Fibroblast of skin of right quadriceps (primary cell): ENCODE data around the gene SLC44A3.

Experiments used
- DNase-seq: peaks from one replicate; pipeline ENCODE4 v3.0.0-alpha.2; 2013

Gene SLC44A3, protein sequence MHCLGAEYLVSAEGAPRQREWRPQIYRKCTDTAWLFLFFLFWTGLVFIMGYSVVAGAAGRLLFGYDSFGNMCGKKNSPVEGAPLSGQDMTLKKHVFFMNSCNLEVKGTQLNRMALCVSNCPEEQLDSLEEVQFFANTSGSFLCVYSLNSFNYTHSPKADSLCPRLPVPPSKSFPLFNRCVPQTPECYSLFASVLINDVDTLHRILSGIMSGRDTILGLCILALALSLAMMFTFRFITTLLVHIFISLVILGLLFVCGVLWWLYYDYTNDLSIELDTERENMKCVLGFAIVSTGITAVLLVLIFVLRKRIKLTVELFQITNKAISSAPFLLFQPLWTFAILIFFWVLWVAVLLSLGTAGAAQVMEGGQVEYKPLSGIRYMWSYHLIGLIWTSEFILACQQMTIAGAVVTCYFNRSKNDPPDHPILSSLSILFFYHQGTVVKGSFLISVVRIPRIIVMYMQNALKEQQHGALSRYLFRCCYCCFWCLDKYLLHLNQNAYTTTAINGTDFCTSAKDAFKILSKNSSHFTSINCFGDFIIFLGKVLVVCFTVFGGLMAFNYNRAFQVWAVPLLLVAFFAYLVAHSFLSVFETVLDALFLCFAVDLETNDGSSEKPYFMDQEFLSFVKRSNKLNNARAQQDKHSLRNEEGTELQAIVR

DNA sequence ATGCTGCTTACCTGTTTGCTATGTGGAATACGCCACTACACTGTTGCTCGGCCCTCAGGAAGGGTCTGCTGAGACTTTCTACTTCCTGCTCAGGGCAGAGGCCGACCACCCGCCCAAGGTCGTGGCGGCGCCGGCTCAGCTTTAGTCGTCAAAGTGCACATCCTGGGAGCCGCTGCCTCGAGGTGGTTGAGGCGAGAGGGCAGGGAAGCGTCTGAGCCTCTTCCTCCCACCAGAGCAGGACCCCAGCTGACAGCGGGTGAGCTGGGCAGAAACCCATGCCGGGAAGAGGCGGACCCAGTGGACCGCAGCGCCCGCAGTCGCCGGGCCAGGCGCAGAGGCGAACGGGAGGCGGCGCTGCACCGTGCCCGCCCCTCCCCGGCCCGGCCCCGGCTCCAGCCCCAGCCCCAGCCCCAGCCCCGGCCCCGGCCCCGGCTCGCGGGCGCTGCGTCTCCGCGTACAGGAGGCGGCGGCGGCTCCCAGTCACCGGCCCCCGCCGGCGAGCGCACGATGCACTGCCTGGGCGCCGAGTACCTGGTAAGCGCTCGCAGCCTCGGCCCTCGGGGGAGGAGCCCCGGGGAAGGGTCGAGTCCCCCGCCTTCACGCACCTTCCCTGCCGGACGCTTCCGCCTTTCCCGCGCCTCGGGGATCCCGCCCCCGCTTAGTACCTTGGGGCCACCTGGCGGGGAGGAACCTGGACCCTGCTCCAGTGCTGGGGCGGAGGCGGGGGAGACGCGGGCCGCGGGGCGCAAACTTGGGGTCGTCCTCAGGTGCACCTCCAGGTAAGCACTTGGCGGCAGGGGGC lies at the start of gene SLC44A3:
TSS of gene SLC44A3 (plus strand) at position 413 of the 802 bp plus-strand sequence. CDS start at position 508, 95 bp downstream.
- peak; percentile 37 for DNase-seq

DNA sequence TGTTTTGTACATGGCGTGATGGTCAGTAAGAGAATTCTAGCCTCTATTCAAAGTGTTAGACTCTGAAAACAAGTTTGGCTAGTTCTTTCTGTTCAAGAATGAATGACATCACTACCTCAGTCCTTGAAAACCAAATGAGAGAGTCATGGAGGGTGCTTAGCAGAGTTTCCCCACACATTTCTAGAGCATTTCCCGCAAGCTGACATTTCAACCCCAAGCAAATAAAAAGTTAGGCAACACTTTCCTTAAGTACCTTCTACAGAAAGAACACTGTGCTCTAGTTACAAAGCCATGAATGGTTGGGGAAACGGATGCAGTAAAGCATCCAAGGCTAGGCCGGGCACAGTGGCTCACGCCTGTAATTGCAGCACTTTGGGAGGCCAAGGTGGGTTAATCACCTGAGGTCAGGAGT lies 47.9 kb upstream of the SLC44A3 start:
- peak; percentile 31 for DNase-seq

DNA sequence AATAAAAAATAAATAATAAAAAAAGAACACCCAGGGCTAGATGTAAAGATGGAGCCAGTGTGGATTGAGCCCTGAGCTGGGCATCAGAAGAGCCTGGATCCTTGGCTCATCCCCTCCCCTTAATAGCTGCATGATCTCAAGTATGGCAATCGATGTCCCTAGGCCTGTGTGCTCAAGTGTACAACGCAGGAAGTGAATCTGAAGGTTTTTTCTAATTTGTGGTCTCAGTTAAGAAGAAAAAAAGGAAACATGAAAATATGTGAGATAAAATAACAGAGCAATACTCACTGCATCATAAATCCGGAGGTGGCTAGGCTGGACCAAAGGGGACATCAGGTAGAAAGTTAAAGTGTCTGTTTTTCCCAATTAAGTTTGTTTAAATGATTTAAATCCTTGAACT lies 47.3 kb upstream of the SLC44A3 start:
- no peak for DNase-seq

DNA sequence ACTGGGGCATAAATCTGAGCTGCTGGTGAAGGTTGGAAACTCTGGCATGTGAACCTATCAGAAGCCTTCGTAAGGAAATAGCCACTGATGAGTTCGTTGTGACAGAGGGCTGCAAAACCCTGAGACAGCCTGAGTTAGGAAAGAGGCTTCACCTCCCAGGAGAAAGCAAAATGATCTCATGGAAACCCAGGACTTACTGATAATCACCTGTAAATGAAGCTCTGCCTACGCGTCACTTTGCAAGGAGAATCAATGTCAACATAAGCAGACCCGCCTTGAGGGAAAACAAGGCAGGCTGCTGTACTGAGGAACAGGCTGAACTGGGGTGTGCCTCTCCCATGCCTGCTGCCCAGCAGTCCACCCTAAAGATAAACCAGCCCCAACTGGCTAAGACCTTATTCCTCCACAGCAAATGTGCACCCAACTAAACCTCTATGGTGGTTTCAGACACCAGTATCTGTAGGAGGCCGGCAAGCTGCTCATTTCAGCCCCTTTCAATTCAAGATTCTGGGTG lies 46.8 kb upstream of the SLC44A3 start:
- no peak for DNase-seq

DNA sequence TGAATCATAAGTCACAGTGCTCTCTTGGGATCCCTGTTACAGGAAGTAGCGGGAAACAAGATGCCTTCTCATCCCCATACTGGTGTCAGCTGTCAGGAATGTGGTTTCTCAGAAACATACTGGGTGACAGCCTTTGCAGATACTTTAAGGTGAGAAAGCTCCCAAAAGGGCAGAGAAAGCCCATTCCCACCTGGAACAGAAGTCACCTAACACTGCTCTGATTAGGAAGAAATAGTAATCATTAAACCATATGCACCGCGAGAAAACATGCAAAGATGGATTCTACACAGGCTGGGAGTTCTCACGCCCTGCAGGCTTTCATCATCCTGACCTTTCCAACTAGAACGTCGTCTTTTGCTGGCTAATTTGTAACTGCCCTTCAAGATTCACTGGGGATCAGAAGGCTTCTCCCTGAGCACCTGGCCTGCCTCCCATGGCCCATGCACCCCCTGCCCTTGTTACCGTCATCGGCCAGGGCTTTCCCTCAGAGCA lies 46.2 kb upstream of the SLC44A3 start:
- peak; percentile 80 for DNase-seq

DNA sequence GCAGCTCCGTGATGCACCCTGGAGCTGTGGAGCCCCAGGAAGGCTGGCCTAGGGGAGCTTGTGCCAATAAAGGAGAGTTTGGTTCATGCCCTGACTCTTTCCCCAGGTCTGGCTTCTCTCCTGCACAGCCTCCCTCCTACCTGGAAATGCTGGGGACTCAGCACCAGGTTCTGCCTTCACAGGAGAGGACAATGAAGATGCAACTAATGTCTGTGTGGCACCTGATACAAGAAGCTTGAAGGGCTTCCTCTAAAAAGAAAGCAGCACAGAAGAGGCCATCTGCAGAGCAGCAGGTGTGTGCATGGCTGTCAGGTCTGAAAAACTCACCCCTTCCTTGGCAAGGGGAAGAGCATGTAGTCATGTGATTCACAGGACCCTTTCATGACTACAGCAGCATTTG lies 43.7 kb upstream of the SLC44A3 start:
- DNase-seq, result no peak

DNA sequence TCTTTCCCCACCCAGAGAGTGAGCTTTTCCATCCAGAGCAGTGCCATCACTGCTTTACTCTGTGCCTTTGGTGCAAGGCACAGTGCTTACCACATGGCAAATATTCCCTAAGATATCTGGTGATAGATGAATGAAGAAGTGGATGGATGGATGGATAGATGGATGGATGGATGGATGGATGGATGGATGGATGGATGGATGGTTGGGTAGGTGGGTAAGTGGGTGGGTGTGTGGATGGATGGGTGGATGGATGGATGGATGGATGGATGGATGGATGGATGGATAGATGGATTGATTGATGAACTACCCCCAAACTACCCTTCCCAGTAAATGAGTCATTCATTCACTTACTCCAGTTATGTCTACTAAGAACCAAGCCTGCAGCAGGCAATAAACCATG lies 42.9 kb upstream of the SLC44A3 start:
- no peak for DNase-seq

DNA sequence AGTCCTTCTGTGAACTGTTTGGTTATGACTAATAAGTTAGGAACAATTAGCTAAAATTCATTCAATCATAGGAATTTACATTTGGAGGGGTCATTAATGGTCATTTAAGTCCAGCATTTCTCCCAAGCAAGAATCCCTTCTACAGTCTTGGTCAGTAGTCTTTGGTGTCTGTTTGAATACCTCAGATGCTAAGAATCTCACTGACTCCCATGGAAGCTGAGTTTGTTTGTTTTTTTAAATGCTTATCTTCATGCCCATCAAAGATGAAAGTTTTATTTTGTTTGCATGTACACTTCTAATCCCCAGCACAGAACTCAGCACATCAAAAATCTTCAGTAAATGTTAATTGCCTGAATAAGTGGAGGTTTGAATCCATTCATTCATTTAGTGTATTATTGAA lies 41.3 kb upstream of the SLC44A3 start:
- no peak for DNase-seq

DNA sequence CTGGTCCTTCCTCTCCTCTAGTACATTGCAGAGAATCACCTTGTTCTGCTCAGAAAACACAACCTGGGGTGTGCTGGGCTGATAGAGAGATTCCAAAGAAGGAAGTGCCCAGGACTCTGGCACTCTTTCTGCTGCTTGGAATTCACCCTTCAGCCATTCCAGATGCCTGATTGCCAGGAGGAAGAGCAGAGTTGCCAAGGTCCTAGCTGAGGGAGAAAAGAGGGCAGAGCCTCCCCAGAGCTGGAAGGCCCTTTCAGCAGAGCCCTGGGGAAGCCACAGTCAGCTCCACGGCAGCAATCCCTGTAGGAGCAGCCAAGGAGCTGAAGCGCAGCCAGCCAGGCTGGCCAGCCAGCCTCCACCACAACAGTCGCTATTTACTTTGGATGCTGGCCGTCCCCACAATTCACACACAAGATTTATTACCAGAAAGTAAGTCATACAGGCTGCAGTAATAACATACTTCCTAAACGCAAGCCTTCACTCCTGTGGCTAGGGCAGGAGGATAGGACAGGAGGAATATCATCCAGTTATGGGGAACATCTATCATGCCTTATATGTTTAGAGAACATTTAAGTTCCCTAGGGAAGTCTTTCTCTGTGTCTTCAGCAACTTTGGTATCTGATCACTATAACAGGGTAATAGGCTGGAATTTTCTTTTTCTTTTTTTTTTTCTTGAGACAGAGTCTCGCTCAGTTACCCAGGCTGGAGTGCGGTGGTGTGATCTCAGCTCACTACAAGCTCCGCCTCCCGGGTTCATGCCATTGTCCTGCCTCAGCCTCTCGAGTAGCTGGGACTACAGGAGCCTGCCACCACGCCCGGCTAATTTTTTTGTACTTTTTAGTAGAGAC lies 36.6 kb upstream of the SLC44A3 start:
- DNase-seq, result peak; percentile 98

DNA sequence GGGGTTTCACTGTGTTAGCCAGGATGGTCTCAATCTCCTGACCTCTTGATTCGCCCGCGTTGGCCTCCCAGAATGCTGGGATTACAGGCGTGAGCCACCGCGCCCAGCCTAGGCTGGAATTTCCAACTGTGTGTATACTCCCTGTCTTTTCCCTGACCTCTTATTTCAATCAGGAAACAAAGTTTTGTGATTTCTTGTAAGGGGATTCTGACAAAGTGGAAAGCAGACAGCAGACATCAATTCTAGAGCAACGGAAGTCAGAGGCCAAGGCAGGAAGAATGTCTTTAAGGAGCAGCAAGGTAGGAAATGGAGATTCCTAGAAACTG lies 36.0 kb upstream of the SLC44A3 start:
- DNase-seq, result no peak

DNA sequence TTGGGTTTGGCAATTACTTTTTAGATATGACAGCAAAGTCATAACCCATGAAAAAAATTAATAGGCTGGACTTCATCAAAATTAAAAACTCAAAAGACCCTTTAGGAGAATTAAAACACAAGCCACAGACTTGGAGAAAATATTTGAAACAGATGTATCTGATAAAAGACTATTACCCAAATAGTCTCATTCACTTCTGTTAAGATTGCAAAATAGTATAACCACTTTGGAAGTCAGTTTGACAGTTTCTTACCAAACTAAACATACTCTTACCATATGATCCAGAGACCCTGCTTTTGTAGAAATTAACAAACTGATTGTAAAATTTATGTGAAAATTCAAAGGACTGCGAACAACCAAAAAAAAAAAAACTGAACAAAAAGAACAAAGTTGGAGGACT lies 32.5 kb upstream of the SLC44A3 start:
- peak; percentile 32 for DNase-seq

DNA sequence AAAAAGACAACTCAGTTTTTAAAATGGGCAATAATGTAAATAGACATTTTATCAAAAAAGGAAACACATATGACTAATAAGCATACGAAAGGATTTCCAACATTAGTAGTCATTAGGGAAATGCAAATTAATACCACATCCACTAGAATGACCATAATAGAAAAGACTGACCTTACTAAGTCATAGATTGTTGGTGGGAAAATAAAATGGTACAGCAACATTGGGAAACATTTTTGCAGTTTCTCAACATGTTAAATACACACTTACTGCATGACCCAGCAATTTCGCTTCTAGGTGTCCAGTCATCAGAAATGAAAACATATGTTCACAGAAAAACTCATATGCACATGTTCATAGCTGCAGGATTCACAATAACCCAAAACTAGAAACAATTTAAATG lies 29.9 kb upstream of the SLC44A3 start:
- peak; percentile 32 for DNase-seq

DNA sequence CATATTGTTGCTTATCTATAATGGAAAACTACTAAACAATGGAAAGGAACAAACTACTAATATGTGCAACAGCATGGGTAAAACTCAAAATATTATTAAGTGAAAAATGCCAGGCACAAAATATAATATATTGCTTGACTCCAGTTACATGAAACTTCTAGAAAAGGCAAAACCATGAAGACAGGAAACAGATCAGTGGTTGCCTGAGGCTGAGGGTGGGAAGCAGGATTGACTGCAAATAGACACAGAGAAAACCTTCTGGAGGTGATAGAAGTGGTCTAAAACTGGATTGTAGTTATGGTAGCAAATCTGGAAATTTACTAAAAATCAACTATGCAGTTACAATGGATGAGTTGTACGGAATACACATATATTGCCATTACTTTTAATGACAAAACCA lies 29.5 kb upstream of the SLC44A3 start:
- DNase-seq, result no peak

DNA sequence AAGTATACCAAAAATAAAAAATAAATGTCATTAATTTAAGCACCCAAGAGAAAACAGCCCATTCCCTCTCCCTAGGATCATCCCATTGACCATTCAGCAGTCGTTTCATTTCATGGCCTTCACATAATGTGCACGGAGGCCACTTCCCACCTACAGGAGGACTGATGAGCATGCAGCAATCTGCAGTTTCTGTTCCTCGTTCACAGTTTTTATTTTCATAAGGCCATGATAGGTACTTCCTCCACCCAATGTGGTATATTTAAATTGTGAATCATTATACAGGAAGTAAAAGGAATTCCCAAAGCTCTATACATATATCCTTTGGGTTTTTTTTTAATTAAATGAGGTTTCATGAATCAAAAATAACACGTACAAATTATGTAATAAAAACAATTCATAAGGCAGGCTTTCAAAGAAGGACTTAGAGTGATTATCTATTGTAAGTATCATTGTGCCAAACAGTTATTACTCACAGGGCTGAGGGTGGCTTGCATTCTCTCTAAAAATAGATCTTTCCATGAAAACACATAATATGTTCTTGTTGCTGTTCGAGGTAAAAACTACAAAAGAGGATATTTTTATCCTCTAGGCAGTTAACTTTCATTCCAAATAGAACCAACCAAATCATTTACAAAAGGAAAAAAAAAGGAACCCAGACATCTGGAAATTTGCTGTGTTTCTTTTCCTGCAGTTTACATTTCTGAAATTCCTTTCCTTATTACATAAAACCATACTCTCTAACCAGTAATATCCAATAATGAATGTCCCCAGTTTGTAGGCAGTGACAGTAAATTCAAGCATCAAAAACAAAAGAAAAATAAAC lies 27.5 kb upstream of the SLC44A3 start:
- peak; percentile 92 for DNase-seq

DNA sequence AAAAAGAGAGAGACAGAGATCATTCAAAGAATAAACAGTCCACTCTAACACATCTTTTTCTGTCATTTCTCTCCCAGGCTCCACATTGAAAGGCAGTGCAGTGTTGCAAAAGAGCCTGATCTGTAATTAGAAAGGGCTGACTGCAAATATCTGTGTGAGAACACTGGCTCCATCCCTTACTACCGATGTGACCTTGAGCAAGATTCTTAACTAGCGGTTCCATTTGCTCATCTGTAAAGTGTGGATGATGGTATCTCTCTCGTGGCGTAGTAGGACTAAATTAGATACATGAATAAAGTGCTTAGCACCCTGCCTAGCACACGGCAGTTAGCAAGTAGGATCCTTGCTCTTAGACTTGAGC lies 26.9 kb upstream of the SLC44A3 start:
- peak; percentile 70 for DNase-seq

DNA sequence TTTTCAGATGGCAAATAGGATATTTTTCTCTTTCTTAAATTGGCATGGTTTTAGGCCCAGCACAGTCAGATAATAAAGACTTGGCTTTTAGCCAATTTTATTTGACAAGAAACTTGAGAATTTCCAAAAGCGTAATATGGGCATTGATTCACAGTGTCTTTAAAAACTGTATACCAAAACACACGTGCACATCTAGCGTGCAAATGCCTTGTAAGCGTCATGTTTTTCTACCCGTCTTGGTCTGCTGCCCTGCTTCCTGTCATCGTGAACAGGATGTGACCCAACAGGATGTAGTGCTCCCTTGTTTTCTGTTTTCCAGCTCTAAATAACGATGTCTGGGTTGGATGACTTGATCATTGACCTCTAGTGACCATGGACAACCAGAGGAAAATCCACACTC lies 24.7 kb upstream of the SLC44A3 start:
- DNase-seq, result no peak

DNA sequence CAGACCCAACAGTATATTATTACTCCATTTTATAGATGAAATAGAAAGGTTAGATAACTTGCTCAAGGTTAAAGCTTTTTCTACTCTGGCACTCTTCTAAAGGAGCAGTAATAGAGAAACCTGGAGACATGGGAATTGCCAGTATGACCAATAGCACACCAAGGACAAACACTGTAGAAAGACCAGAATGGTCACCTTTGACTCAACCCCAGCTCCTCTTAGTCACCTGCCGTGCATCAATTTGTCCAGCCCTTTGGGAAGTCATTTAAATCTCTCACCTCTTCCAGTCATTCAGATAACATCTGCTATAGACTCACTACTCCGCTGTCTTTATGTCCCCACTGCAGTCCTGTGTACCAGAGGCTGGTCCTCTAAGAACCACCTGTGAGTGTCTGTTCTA lies 23.9 kb upstream of the SLC44A3 start:
- no peak for DNase-seq

DNA sequence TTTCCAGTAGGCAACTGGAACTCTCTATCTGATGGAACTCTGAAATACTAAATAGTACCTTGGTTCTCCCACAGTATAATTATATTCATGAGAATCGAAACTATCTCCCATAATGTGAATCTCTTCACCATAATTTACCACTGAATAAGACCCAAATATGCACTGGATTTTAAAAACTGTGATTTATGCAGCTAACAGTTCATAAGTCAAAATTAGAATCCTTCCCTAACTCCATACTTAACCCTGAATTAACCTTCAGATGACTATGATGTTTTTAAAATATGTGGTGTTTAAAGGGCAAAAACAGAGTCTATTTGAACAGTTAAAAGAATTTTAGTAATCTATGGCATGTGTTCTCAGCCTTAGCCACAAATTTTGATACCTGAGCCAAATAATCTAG lies 22.9 kb upstream of the SLC44A3 start:
- peak; percentile 31 for DNase-seq

DNA sequence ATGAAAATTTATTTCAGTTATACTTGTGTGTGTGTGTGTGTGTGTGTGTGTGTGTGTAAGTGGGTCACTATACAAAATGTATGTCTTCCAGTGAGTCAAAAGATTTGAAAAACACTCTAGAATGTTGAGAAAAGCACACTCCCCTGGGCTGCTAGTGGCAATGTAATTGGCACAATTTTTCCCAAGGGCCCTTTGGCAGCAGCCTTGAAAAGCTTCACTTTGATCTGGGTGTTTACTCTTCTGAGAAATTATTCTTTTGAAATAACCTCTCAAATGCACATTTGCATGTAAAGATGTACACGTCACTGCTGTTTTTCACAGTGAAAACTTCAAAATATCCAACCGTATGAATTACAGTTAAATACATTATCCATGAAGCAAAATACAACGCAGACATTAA lies 22.1 kb upstream of the SLC44A3 start:
- no peak for DNase-seq

DNA sequence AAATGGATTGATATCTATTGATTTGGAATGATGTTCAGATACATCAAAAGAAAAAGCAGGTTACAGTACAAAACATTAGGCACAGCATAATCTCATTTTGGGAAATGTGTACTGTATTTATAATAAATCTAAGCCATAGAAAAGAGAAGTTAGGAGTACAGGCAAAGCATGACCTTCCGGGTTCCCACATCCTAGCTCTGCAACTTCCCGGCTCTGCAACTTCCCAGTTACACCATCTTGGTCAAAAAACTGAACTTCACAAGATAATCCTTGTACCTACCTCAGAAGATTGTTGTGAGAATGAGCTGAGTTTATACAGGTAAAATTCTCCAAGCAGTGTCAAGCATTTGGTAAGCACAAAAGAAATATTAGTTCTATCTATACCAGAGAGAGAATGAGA lies 21.7 kb upstream of the SLC44A3 start:
- DNase-seq, result no peak

DNA sequence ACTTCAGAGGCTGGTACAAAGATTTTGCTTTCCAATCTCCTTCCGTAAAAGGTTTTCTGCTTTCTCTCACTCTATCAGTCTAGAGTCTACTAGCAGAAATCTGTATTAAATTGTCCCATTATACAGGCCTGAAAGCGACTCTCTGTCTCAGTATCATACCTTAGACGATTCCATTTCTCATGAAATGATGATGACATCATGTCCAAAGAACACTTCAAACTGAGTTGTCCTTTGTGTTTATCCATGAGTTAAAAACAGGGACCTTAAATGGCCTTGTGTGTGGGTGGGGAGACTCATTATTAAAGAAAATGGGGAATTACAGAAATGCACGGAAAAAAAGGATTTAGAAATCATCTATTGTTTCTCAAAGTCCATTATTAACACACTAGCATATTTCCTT lies 21.0 kb upstream of the SLC44A3 start:
- no peak for DNase-seq
